Ishikawa (cell line): Measurements from ENCODE around the gene PA2G4.
A peak's percentile ranks its signal among the peaks of the same experiment; 100 is the strongest.

Experiments used
- MAX ChIP-seq: IDR thresholded peaks from 2 replicates; pipeline ENCODE4 v1.6.1; 2012
- RAD21 ChIP-seq: IDR thresholded peaks from 2 replicates; pipeline ENCODE4 v1.6.1; 2012; ENCODE audit warnings: low read depth

GRCh38 chr12:56079723-56080555, 24.4 kb upstream of the PA2G4 start, which contains the start of gene ERBB3:
- peak; percentile 91 for TF ChIP-seq MAX
- peak; percentile 5; the same call in 1 of the 2 replicates for TF ChIP-seq RAD21
